ENCODE data around the gene LSM7.

LSM7 gene

DNA sequence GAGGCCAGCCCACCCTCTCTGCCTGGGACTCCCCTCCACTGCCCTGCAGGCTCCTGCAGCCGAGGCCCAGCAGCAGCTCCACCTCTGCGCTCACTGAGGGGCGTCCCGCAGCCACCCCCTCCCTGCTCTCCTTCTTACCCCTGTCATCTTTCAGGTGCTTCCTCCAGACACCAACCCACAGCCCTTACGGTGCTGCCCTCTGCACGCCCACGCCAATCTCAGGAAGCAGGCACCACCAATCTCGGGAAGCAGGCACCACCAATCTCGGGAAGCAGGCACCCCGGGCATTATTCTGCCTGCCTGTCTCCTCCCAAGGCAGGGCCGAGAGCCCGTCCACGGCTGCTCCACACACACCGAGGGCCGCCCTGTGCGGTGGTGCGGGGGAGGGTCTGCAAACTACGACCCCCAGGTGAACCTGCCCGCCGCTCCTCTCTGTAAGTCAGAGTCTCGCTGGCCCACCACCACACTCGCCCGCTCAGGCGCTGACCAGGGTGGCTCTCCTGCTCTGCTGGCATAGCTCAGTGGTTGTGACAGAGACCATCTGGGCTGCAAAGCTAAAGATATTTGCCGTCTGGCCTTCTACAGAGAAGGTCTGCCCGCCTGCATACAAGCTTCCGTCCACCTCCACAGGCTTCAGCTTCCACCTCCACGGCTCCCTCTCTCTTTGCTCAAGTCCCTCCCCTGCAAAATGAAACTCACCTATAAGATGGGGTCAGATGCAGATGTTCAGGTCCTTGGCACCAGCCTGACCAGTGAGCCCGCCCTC, 2.9 kb downstream of the LSM7 start:
- TF ChIP-seq ELF4 (IDR thresholded peaks at IDR 0.05): no peak
- TF ChIP-seq NFRKB (IDR thresholded peaks at IDR 0.05): no peak
- no peak for TF ChIP-seq BHLHE40 (IDR thresholded peaks at IDR 0.05; ENCODE audit: borderline replicate concordance)
- TF ChIP-seq SUZ12 (IDR thresholded peaks at IDR 0.05): no peak
- no peak for TF ChIP-seq LEF1 (IDR thresholded peaks at IDR 0.05; ENCODE audit: borderline replicate concordance)
- TF ChIP-seq CTBP1 (IDR thresholded peaks at IDR 0.05; ENCODE audit: borderline replicate concordance): no peak
- TF ChIP-seq SP1 (IDR thresholded peaks at IDR 0.05): no peak
- no peak for TF ChIP-seq L3MBTL2 (conservative IDR thresholded peaks at IDR 0.05)
- no peak for TF ChIP-seq HDGF (IDR thresholded peaks at IDR 0.05; ENCODE audit: borderline replicate concordance)
- TF ChIP-seq FOXM1 (IDR thresholded peaks at IDR 0.05; ENCODE audit: borderline replicate concordance): no peak
- no peak for TF ChIP-seq ARNT (IDR thresholded peaks at IDR 0.05)
- no peak for TF ChIP-seq FOXA1 (IDR thresholded peaks at IDR 0.05)
- TF ChIP-seq FOXK2 (IDR thresholded peaks at IDR 0.05): no peak
- no peak for TF ChIP-seq TARDBP (IDR thresholded peaks at IDR 0.05)
- no peak for TF ChIP-seq PKNOX1 (IDR thresholded peaks at IDR 0.05)
- ChIA-PET POLR2A (no interaction called here), CTCF (interaction anchor here (0.5 to 0.6 kb wide), 2 partner anchors 33 to 178 kb away, joined by 3 to 8 read pairs; no protein-coding TSS in a partner anchor)
- DNase-seq (ENCODE audit: extremely low spot score): no peak

GRCh38 chr19:2324220-2324948, 4.0 kb downstream of the LSM7 start:
- no peak for DNase-seq (ENCODE audit: extremely low spot score)
- ChIA-PET POLR2A (no interaction called here), CTCF (no interaction called here)
- TF ChIP-seq HDGF (IDR thresholded peaks at IDR 0.05; ENCODE audit: borderline replicate concordance): no peak

GRCh38 chr19:2323707-2324106, 4.7 kb downstream of the LSM7 start:
- ChIA-PET POLR2A (no interaction called here), CTCF (no interaction called here)
- no peak for TF ChIP-seq SUZ12 (IDR thresholded peaks at IDR 0.05)
- no peak for TF ChIP-seq FOXK2 (IDR thresholded peaks at IDR 0.05)
- TF ChIP-seq ELF4 (IDR thresholded peaks at IDR 0.05): no peak
- TF ChIP-seq HDGF (IDR thresholded peaks at IDR 0.05; ENCODE audit: borderline replicate concordance): no peak
- TF ChIP-seq BHLHE40 (IDR thresholded peaks at IDR 0.05; ENCODE audit: borderline replicate concordance): no peak
- TF ChIP-seq TARDBP (IDR thresholded peaks at IDR 0.05): no peak
- TF ChIP-seq SP1 (IDR thresholded peaks at IDR 0.05): no peak
- no peak for TF ChIP-seq FOXA1 (IDR thresholded peaks at IDR 0.05)
- no peak for TF ChIP-seq FOXM1 (IDR thresholded peaks at IDR 0.05; ENCODE audit: borderline replicate concordance)
- no peak for TF ChIP-seq ARNT (IDR thresholded peaks at IDR 0.05)
- TF ChIP-seq L3MBTL2 (conservative IDR thresholded peaks at IDR 0.05): no peak
- no peak for TF ChIP-seq ZNF384 (IDR thresholded peaks at IDR 0.05)
- no peak for TF ChIP-seq LEF1 (IDR thresholded peaks at IDR 0.05; ENCODE audit: borderline replicate concordance)
- TF ChIP-seq CTBP1 (IDR thresholded peaks at IDR 0.05; ENCODE audit: borderline replicate concordance): no peak
- no peak for TF ChIP-seq PKNOX1 (IDR thresholded peaks at IDR 0.05)
- no peak for TF ChIP-seq NFRKB (IDR thresholded peaks at IDR 0.05)
- DNase-seq (ENCODE audit: extremely low spot score): no peak

GRCh38 chr19:2321565-2322283, 6.7 kb downstream of the LSM7 start:
- CTCF ChIA-PET: no interaction called here
- POLR2A ChIA-PET: interaction anchor here (0.6 to 1.4 kb wide), 2 partner anchors 154 to 874 kb away, joined by 3 read pairs; partner anchors contain the start of gene GADD45B
- no peak for TF ChIP-seq FOXA1 (IDR thresholded peaks at IDR 0.05)
- no peak for TF ChIP-seq ZNF384 (IDR thresholded peaks at IDR 0.05)
- TF ChIP-seq FOXK2 (IDR thresholded peaks at IDR 0.05): no peak
- no peak for TF ChIP-seq FOXM1 (IDR thresholded peaks at IDR 0.05; ENCODE audit: borderline replicate concordance)

DNA sequence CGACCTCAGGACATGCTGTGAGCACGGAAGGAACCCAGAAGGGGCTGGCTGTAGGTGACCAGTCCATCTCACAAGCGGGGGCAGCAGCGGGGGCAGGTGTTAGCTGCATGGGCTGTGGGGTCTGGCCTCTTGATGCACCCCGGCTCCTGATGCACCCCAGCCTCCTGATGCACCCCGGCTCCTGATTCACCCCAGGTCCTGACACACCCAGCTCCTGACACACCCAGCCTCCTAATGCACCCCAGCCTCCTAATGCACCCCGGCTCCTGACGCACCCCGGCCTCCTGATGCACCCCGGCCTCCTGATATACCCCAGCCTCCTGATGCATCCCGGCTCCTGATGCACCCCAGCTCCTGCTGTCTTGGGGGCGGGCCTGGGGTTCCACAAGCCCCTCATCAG, 7.4 kb downstream of the LSM7 start:
- CTCF ChIA-PET: no interaction called here
- no peak for DNase-seq (ENCODE audit: extremely low spot score)
- POLR2A ChIA-PET: interaction anchor here (0.6 kb wide), 1 partner anchor 417 kb away, joined by 3 read pairs; no protein-coding TSS in a partner anchor
- TF ChIP-seq HDGF (IDR thresholded peaks at IDR 0.05; ENCODE audit: borderline replicate concordance) (no peak), NFRKB (IDR thresholded peaks at IDR 0.05) (no peak), L3MBTL2 (conservative IDR thresholded peaks at IDR 0.05) (no peak)

More at GRCh38 chr19:2321565-2322283, 6.7 kb downstream of the LSM7 start:
- DNase-seq (ENCODE audit: extremely low spot score): no peak

DNA sequence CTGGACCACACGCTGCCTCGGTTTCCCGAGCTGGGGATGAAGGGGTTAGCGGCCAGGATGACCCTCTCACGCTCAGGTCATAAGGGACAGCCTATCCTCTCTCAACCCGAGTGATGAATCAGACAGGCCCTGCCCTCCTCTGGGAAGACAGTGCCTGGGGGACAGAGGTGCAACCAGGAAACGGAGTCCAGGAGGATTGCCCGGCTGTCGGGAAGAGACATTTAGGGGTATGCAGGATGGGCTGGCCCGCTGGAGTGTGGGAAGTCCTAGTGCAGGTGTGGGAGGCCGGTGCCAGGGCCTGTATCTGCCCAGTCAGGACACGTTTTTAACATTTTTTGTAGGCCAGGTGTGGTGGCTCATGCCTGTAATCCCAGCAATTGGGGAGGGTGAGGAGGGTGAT, 8.3 kb downstream of the LSM7 start:
- ChIA-PET CTCF (no interaction called here), POLR2A (interaction anchor here (2.1 kb wide), 1 partner anchor 8 kb away, joined by 11 read pairs; the partner anchor contains the start of genes LSM7 and SPPL2B)
- DNase-seq (ENCODE audit: extremely low spot score): no peak
- TF ChIP-seq FOXK2 (IDR thresholded peaks at IDR 0.05) (no peak), NFRKB (IDR thresholded peaks at IDR 0.05) (no peak), PKNOX1 (IDR thresholded peaks at IDR 0.05) (no peak), SP1 (IDR thresholded peaks at IDR 0.05) (no peak), CTBP1 (IDR thresholded peaks at IDR 0.05; ENCODE audit: borderline replicate concordance) (no peak), ARNT (IDR thresholded peaks at IDR 0.05) (no peak), FOXA1 (IDR thresholded peaks at IDR 0.05) (no peak), TARDBP (IDR thresholded peaks at IDR 0.05) (no peak), HDGF (IDR thresholded peaks at IDR 0.05; ENCODE audit: borderline replicate concordance) (no peak), BHLHE40 (IDR thresholded peaks at IDR 0.05; ENCODE audit: borderline replicate concordance) (no peak)

Measured in HEK293T (cell line).